ENCODE measurements around the gene KIF26B.

DNA sequence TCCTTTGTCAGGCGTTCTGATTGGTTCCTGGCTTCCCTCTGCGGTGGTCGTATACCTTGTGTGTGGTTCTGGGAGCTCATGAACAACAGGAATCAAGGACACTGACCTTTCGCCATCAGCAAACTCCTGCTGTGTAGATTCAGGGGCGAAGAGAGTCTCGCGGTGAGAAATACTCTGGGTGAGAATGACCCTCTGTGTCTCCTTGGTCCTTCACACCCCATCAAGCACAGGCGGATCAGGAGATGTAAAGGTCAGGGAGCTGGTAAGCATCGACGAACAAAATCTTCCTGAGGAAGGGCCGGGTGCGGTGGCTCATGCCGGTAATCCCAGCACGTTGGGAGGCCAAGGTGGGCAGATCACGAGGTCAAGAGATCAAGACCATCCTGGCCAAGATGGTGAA lies 207.2 kb downstream of the KIF26B start:
- TF ChIP-seq, protein P1, sequence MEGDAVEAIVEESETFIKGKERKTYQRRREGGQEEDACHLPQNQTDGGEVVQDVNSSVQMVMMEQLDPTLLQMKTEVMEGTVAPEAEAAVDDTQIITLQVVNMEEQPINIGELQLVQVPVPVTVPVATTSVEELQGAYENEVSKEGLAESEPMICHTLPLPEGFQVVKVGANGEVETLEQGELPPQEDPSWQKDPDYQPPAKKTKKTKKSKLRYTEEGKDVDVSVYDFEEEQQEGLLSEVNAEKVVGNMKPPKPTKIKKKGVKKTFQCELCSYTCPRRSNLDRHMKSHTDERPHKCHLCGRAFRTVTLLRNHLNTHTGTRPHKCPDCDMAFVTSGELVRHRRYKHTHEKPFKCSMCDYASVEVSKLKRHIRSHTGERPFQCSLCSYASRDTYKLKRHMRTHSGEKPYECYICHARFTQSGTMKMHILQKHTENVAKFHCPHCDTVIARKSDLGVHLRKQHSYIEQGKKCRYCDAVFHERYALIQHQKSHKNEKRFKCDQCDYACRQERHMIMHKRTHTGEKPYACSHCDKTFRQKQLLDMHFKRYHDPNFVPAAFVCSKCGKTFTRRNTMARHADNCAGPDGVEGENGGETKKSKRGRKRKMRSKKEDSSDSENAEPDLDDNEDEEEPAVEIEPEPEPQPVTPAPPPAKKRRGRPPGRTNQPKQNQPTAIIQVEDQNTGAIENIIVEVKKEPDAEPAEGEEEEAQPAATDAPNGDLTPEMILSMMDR (IDR thresholded peaks at IDR 0.05; ENCODE audit: low read depth, low read length), result no peak
- TF ChIP-seq POLR2A (IDR thresholded peaks at IDR 0.05; ENCODE audit: extremely low read depth, insufficient read length), result no peak
- TF ChIP-seq, protein P2, sequence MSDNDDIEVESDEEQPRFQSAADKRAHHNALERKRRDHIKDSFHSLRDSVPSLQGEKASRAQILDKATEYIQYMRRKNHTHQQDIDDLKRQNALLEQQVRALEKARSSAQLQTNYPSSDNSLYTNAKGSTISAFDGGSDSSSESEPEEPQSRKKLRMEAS (IDR thresholded peaks at IDR 0.05; ENCODE audit: low read depth, low read length), result no peak
- no peak for TF ChIP-seq MYC (IDR thresholded peaks at IDR 0.05; ENCODE audit: low read depth, low read length)

All from NB4 (cell line).